Effector CD8-positive, alpha-beta T cell (primary cell): Measurements from ENCODE around the gene ACSF2.

Experiments
- DNase-seq: peaks from one replicate; lab custom pipeline; 2025; lab: John Stamatoyannopoulos, UW

The ACSF2 gene

DNA sequence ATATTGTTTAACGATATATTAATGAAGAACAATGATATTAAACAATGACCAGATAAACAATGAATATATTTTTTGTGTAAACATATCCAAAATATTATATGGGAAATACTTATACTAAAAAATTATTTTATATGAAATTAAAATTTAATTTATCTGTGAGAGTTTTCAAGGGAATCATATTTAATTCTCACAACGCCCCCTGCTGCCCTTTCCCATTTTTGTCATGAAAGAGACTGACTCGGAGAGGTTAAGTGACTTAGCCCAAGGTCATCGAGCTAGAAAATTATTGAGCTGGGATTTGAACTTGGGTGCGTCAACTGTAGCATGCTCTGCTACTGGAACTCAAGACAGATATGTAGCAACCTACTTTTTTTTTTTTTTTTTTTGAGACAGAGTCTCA lies 75.0 kb downstream of the ACSF2 start:
- DNase-seq = no peak

DNA sequence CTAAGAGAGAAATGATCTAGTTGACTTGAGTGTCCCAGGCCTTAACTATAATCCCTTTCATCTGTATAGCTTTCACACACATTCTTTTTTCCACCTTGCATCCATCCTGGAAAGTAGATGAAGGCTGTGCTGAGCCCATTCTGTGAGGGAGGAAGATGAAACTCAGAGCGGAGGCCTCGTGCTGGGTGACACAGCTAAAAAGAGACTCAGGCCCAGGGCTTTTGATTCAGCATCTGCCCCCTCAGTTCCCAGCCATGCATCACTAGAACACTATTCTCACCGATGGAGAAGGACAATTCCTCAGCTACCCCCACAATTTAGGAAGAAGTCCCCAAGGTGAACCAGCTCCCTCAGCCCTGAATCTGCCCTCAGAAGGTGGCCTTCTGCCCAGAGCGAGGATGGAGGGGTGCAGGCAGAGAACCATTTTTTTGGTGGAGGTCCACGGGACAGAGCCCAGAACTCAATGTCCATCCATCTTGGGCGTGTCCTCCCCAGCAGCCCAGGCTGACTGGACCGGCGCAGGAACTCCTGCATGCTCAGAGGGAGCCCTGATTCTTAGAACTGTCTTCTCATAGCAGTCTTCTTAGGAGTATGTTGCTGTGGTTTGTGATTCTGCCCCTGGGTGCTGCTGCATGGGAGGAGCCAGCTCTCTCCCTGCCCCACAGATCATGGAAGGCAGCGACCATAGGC lies 76.4 kb downstream of the ACSF2 start:
- DNase-seq = no peak

DNA sequence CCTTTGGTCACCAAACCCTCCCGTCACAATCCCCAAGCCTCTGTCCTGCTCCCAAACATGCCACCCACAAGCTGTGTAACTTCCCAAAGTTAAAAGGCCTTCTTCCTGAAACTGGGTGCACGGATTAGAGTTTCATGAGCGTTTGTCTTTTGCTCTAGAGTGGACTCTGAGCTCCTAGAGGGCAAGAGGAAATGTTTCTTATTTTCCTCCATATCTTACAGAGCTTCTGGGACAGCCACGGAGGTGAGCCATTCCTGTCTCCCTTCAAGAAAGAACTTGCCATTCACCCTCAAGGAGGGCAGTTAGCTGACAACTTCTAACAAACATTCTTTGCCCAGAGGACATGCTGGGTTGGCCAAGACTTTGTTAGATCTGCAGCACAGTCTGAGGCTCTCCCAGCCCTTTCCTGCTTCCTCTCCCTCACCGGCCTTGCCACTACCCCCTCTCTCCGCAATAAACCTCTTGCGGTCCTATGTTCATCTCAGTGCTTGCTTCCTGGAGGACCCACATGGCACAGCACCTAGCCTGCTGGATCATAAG lies 79.6 kb downstream of the ACSF2 start:
- DNase-seq = no peak

DNA sequence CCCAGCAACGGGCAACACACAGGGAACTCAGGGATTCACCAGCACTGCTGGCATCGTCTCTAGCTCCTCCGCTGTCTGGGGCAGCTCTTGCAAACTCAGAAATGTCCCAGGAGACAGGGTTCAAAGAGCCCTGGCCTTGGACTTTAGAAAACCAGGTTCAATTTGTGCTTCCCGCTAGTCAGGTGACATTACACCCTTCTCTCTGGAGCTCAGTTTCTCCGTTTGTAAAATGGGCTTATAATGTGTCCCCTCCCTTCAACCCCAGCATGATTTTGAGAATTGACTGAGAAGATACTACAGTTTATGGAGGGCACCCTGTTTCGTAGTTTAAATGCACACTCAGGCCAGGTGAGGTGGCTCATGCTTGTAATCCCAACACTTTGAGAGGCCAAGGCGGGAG lies 80.3 kb downstream of the ACSF2 start:
- DNase-seq = no peak

DNA sequence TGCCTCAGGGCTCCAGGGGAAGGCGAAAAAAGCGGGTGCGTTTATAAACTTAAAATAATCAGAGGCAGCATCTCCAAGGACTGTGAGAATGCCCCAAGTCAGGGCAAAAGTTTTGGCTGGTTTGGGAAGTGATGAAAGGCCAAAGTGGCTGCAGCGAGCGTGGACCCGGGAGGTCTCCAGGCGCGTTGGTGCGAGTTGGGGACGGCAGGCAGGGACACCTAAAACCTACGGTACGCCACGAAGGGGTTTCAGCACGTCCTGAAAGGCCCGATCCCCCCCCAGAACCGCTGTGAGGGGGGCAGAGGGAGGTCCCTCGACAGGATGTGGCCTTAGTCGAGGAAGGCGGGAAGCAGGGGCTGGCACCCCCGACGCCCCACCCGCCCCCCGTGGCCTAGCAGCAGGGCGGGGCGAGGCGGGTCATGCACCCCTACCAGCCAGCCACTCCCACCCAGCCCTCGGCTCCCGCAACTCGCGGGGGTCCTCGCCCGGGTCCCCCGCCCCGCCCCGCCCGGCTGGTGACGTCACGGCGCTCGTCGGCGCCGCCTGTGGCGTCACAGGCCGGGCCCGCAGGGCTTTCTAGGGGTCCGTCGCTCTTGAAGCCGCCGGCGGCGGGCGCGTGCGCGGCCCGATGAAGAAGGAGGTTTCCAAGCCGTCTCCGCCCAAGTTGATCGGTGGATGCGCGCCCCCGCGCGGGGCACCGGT lies 82.0 kb downstream of the ACSF2 start, which contains the start of gene MYCBPAP:
TSS of gene MYCBPAP (plus strand) at position 569 of the 702 bp plus-strand sequence. CDS start 236 bp downstream, outside the sequence.
- DNase-seq = peak; percentile 81

DNA sequence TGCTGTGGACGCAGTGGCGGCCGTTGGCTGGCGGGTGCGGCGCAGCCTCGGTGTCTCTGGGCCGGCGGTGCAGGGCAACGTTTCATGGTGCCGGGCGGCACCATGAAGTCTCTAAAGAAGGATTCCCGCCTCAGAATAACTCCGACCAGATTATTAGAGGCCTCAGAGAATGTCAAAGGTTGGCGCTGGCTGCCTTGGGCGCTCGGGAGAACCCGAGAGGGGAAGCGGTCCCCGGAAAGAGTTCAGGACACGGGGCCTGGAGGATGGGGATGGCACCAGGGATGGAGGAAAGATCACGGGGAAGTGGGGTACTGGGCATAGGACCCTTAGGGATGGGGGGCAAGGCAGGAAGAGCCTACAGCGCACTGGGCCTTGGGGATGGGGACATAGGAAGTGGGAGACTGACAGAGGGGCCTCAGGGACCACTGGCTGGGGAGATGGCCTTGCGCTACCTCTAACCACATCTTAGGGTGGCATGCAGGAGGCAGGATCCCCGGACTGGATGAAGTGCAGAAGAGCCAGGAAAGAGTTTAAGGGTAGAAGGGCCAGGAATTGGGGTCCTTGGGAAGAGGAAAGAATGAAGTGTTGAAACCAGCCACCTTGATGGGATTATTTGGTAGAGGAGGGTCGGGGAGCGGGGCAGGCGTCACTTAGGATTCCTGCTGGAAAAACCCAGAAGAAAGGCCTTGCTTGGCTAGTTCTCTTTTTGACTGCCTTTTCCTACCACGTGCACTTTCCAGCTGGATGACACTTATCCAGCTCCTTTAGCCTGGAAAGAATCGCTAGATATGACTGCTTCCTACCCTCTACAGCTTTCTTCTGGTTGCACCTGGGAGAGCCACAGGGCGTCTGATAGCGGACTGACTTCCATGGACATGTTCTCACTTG lies 82.8 kb downstream of the ACSF2 start:
- no peak for DNase-seq

DNA sequence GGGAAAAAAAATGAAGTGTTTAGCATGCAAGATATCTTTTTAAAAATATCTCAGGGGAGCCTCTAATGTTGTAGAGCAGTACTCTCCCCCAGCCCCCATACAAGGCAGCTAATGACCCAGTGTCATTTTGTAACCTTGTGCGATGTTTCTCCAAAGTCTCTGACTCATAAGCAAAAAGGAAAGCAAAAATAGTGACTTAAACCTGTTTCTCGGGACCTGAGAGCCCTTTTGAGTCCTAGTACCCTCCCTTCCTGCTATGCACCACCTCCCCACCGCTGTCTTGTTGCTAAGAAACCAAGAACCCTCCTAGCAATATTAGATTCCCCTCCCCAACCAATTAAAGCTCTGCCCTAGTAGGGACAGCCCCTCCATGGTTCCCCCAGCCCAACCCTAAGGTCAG lies 85.0 kb downstream of the ACSF2 start:
- DNase-seq = no peak

DNA sequence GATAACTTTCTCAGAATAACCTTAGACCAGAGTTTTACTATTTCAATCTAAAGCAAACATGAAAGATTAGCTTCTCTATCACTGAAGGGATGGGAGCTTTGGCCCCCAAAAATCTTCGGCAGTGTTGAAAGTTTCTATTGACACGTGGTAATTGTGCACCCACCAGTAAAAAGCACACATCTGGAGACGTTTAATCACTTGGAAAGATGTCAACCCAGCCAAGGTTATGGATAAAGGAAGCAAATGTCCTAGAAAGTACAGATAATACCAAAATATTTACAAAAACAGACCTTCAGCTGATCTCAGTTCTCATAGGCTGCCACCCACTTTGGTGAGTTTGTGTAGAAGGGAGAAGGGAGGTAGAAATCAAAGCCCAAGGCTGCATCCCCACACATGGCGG lies 87.5 kb downstream of the ACSF2 start:
- no peak for DNase-seq

DNA sequence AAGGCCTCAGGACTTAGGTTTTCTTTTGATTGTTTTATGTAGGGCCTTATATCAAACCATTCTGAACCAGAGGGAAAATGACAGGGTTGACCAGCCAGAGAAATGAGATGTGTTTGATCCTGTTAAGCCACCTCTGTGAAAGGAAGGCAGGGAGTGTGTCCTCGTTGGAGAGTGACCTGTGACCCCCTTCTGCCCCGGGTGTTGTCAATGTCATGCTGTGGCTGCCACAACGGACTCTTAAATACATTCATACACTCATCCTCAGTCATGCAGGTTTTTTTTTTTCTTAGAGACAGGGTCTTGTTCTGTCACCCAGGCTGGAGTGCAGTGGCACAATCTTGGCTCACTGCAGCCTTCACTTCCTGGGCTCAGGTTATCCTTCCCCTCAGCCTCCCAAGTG lies 88.4 kb downstream of the ACSF2 start:
- DNase-seq = no peak

DNA sequence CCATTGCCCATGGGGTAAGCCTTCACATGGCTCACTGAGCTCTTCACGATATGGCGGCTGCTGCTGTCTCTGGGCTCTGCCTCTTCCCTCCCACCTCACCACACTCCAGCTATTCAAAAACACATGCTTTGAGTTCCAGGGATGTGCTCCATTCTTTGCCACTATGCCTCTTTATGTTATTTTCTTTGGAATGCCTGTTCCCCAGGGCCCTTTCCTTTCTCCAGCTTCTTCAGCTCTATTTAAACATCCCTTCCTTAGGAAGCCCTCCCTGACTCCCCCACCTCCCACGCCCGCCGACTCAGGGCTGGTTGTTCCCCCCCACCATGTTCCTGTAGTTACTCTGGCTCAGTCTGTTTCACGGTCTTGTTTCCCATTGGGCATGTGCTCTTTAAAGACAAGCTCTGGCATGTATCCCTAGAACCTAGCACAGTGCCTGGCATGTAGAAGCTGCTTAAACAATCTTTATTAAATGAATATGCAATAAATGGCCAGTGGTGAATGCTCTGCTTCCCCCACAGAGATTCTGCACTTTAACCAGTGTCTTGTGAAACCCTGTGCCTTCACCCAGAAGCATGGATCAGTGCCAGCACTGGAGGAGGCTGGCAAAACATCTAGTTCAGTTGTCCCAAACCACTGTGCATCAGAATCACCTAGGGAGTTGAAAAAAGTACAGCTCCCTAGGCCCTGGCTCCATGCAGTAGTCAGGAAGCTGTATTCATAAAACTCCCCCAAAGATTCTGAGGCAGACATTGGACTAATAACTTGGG lies 89.1 kb downstream of the ACSF2 start:
- DNase-seq = no peak

DNA sequence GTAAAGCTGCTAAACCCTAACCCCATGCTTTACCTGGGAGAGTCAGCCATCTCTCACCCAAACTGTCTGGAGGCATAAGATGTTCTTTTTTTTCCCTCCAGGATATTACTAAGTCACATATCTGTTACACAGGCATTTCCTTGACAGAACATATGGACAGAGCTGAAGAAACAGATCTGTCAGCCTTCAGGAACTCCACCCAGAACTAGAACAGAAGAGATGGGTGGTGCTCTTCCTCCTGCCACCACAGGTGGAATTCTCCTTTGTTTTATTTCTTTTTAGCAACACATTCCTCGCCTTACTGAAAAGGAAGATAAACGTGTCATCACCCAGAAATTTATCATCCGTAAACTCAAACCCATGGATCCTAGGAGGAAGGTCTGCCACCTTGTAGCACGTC lies 91.0 kb downstream of the ACSF2 start:
- DNase-seq = no peak

DNA sequence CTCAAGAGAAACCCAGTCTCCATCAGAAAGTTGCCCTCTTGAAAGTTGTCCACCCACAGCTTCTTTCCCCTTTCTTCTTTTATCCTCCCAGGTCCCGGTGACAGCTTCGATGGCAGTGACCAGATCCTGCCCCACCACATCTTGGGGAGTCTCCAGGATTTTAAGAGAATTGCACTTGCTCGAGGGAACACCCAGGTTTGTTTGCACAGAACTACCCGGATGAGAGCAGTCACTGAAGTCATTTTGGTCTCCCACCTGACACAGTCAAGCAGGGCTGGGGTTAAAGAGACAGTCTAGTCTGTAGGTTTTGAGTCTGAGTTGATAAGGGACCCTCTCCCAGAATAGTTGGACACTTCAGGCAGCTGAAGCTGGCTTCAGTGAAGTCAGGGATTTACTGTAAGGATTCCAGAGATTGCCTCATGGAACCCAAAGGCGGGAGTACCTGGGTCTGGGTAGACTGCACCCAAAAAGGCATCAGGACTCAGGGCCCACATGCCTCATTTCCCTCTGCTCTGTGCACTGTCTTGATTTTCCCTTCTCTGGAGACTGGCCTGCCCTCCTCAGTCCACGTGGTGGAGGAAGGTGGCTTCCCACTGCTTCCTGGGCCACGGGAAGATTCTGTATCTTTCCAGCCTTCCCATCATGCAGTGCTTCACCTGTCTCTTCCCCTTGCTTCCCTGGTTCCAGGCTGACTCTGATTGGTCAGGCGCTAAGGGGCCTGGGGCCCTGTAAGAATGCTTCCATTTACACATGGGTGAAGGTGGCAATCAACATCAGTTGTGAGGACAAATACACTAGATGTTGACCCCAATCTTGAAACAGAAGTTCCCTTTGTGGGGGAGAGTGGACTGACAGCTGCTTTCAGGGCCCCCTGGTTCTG lies 91.7 kb downstream of the ACSF2 start:
- DNase-seq = no peak

DNA sequence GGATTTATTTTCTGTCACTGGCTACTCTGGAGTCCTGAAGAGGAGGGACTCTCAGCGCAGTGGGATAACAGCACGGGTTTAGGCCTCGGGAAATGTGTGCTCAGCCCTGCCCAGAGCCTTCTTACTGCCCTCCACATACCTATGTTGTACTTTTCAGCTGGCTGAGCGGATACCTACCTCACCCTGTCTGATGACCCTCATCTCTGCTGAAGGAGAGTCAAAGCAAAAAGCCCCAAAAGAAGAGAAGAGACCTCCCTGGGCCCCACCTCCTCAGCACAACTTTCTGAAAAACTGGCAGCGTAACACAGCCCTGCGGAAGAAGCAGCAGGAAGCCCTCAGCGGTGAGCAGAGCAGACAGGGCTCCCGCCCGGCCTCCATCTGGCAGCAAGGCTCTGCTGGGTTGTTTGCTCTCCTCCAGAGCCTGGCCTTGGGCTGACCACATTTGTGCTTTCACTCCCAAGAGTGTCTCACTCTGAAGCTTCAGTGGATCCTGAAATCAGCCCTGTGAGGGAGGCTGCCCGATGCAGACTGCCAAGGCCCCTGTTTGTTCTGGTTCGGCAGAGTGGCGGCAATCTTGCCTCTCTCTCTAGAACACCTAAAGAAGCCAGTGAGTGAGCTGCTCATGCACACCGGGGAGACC lies 92.5 kb downstream of the ACSF2 start:
- no peak for DNase-seq

DNA sequence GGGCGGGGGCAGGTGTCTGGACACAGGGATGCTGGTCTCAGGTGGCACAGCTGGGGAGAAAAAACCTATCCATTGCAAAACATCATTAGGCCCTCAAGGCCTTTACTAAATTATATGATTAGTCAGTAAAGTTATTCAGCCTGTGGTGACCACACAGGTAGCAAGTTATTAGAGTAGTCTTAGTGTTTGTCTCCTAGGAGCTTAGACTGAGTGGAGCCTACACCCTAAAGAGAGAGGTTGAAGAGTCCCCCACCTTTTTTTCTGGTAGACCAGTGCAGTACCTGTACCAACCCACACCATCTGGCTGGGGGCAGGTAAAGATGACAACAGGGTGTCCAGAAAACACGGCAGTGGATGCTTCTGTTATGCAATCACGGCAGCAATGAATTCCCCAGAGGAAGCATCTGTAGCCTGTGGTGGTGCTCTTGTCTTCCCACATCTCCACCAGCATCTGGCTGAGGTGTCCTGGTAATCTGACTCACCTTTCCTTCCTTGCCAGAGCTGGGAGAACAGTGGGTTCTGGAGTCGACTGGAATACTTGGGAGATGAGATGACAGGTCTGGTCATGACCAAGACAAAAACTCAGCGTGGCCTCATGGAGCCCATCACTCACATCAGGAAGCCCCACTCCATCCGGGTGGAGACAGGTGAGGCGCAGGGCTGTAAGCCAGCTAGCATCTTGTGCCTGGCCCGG lies 93.3 kb downstream of the ACSF2 start:
- no peak for DNase-seq

DNA sequence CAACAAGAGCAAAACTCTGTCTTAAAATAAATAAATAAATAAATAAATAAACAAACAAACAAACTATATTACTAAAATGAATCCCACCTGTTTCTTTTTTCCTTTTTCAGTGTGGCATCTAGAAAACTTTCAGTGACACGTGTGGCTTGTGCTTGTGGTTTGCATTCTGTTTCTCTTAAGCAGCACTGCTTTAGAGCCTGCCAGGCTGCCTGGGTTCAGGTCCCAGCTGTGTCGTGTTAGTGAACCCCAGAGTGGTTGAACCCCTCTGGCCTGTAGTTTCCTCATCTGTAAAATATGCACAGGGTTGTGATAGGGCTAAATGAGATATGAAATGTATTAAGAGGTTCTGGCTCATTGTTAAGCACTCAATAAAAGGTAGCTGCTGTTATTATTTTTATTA lies 94.5 kb downstream of the ACSF2 start:
- no peak for DNase-seq

DNA sequence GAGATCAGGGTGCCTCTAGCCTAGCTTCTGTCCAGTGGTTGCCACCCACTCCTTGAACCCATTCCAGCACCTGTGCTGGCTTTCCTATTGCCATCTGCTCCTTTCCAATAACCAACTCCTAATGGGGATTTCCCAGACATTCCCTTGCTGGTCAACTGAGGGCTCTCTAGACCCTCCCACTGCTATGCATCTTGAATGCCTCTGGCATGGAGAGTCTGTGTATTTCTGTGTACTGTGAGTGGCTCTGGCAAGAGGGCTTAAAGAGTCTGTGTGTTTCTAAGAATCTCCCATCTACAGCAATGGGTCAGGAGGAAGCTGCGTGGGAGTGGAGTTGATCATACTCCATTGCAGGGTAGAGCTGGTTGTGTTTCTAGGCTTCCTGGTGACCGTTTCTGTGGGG lies 95.5 kb downstream of the ACSF2 start:
- no peak for DNase-seq

DNA sequence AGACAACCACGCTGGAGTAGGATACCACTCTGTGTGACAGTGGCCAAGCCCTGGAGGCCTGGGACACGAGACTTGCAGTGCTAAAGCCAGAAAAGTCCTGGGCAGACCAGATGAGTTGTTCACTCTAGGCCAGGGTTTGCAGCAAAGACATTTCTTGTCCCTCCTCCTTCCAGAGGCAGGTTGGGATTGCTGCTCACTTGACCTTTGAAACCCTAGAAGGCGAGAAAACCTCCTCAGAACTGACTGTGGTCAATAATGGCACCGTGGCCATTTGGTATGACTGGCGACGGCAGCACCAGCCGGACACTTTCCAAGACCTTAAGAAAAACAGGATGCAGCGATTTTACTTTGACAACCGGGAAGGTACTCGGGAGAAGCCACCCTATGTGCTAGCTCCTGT lies 96.7 kb downstream of the ACSF2 start:
- no peak for DNase-seq

DNA sequence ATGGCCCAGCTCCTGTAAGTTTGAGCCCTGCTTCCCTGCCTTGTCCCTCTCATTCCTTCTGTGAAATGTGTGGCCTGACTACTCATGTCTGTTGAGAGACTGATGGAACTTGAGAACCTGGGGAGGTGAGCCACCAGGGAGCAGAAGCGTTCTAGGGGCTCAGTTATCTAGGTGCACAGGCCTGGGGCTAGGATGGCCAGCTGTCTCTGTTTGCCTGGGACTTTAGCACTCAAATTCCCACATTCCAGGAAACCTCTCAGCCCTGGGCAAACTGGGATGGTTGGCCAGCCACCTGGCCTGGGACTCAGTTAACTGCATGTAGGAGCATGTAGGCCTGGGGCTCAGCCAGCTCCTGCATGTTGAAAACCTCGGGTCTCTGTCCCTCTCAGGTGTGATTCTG lies 97.2 kb downstream of the ACSF2 start:
- DNase-seq = no peak
